Amniotic epithelial cell (primary cell): ENCODE results near the gene CCN6.
"Not testable (repeated sequence)": the region's sequence is repeated elsewhere in the genome, so short reads cannot be mapped to it uniquely, and the experiment has no call there.

Experiments
- DNase-seq: peaks from one replicate; pipeline ENCODE4 v3.0.0-alpha.2; 2010; ENCODE audit warnings: low read depth

Gene CCN6

GRCh38 chr6:112030206-112030960 lies 23.5 kb upstream of the CCN6 start:
- DNase-seq = no peak

GRCh38 chr6:112030961-112031660 lies 22.8 kb upstream of the CCN6 start:
- no peak for DNase-seq

- DNase-seq = no peak
These were observed 21.9 kb upstream of the CCN6 start for GRCh38 chr6:112031960-112032359.

- no peak for DNase-seq
These were observed 21.2 kb upstream of the CCN6 start for GRCh38 chr6:112032728-112033127.

GRCh38 chr6:112033791-112034615 lies 19.9 kb upstream of the CCN6 start:
- no peak for DNase-seq

- no peak for DNase-seq
These were observed 19.3 kb upstream of the CCN6 start for GRCh38 chr6:112034616-112034995.

- no peak for DNase-seq
These were observed 17.7 kb upstream of the CCN6 start for GRCh38 chr6:112036088-112036637.

GRCh38 chr6:112037783-112038216 lies 16.1 kb upstream of the CCN6 start:
- DNase-seq = peak; percentile 92

- peak; percentile 25 for DNase-seq
These were observed 15.6 kb upstream of the CCN6 start for GRCh38 chr6:112038268-112038667.

GRCh38 chr6:112038756-112039430 lies 15.0 kb upstream of the CCN6 start:
- DNase-seq = no peak

GRCh38 chr6:112039431-112039770 lies 14.5 kb upstream of the CCN6 start:
- DNase-seq = no peak

- no peak for DNase-seq
These were observed 12.9 kb upstream of the CCN6 start for GRCh38 chr6:112040956-112041355.

GRCh38 chr6:112041535-112041934 lies 12.4 kb upstream of the CCN6 start:
- no peak for DNase-seq

- peak; percentile 75 for DNase-seq
These were observed 10.6 kb upstream of the CCN6 start for GRCh38 chr6:112043032-112044007.

- DNase-seq = no peak
These were observed 9.7 kb upstream of the CCN6 start for GRCh38 chr6:112044196-112044595.

GRCh38 chr6:112044856-112045255 lies 9.0 kb upstream of the CCN6 start:
- DNase-seq = peak; percentile 97

GRCh38 chr6:112047523-112047922 lies 6.4 kb upstream of the CCN6 start:
- not testable (repeated sequence) for DNase-seq

GRCh38 chr6:112049026-112049799 lies 4.7 kb upstream of the CCN6 start:
- peak; percentile 40 for DNase-seq

GRCh38 chr6:112049996-112050395 lies 3.9 kb upstream of the CCN6 start:
- peak; percentile 76 for DNase-seq

- no peak for DNase-seq
These were observed 3.5 kb upstream of the CCN6 start for GRCh38 chr6:112050429-112050828.
